Epithelial cell of proximal tubule (primary cell): ENCODE data around the gene FOXP4. TPM values are rescaled to one million over a fixed set of nuclear protein-coding genes. Genes with fewer than 3 reads are reported as not detected.

Experiments used
- DNase-seq: peaks from one replicate; pipeline ENCODE4 v3.0.0-alpha.2; 2011; ENCODE audit warnings: low read depth
- H3K4me3 ChIP-seq: 2 replicates; pipeline ENCODE4 v1.5.1; 2011; ENCODE audit warnings: low read depth, mild to moderate bottlenecking, low read length
- total RNA-seq: library from RNA; depleted of rRNA; stranded (reverse); fragments of >200 nt; gene quantifications from 2 replicates; pipeline ENCODE4 v1.2.3, GENCODE V29; 2015
- TF ChIP-seq, protein P1 (sequence below): conservative IDR thresholded peaks from 2 replicates; pipeline ENCODE4 v1.5.1; 2012; ENCODE audit warnings: low read depth, mild to moderate bottlenecking, low read length

Gene FOXP4
- total RNA-seq, 1 donor from 2014 or later: 7.5 TPM

DNA sequence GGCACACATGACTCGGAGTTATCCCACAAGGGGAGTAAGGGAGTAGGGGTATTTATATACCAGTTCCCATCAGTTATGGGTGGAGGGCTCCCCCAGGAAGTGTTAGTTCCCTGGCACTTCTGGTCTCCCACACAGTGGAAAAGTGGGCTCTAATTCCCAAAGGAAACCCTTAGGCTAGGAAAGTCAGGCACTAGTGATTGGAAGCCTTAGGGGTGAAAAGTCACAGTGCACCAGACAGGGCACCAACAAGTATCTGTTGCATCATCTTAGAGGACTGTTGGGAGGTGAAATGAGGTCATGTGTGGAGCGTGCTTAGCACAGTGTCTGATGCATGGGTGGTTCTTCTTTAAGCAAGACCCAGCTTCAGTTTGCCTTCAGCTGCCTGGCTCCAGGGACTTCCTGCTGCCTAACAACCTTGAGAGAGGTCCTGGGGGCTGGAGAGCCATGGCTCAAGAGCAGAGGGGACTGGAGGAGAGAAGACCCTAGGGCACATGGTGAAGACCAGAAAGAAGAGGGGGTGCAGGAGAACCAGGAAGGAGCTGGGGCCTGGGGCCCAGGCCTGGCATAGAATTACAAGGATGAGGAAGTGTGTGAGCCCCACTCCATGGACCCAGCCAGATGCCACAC is 7.5 kb upstream of the FOXP4 start:
- DNase-seq: peak; percentile 56
- TF ChIP-seq, protein P1, sequence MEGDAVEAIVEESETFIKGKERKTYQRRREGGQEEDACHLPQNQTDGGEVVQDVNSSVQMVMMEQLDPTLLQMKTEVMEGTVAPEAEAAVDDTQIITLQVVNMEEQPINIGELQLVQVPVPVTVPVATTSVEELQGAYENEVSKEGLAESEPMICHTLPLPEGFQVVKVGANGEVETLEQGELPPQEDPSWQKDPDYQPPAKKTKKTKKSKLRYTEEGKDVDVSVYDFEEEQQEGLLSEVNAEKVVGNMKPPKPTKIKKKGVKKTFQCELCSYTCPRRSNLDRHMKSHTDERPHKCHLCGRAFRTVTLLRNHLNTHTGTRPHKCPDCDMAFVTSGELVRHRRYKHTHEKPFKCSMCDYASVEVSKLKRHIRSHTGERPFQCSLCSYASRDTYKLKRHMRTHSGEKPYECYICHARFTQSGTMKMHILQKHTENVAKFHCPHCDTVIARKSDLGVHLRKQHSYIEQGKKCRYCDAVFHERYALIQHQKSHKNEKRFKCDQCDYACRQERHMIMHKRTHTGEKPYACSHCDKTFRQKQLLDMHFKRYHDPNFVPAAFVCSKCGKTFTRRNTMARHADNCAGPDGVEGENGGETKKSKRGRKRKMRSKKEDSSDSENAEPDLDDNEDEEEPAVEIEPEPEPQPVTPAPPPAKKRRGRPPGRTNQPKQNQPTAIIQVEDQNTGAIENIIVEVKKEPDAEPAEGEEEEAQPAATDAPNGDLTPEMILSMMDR: no peak
- H3K4me3 ChIP-seq: no peak overlapping the region

DNA sequence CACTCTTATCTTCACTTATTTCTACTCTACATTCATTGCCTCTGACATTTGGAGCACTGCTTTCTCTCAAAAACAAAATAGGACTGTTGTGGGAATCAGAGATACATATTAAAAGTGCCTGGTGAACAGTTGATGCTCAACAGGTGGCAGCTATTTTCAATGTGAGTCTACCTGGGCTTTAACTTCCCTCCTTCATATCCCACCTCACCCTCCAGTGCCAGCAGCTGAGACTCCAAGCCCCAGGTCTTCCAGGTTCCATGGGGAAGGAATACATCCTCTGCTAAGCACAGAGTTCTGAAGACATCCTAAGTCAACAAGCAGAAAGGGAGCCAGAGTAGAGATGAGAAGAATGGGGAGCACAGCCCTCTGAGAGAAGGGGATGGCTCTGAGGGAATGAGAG is 7.0 kb upstream of the FOXP4 start:
- DNase-seq: no peak
- no peak overlapping the region for H3K4me3 ChIP-seq
- TF ChIP-seq, protein P1: no peak

DNA sequence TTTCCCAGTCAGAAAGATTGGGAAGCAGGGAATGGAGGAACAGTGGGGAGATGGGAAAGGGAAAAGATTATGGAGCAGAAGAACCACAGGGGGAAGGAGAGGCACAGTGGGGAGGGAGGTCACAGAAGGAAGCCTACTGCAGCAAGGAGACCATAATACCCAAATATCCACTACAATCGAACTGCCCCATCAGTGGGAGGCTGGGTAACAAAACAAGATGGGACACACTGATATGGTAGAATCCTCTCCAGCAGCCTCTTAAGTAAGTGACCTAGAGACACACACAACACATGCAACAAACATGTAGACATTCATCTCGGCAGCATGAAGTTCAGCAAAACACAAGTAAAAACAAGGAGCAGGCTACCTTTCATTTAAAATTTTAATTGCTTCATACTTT is 4.8 kb upstream of the FOXP4 start:
- no peak for DNase-seq
- no peak overlapping the region for H3K4me3 ChIP-seq
- TF ChIP-seq, protein P1: no peak

DNA sequence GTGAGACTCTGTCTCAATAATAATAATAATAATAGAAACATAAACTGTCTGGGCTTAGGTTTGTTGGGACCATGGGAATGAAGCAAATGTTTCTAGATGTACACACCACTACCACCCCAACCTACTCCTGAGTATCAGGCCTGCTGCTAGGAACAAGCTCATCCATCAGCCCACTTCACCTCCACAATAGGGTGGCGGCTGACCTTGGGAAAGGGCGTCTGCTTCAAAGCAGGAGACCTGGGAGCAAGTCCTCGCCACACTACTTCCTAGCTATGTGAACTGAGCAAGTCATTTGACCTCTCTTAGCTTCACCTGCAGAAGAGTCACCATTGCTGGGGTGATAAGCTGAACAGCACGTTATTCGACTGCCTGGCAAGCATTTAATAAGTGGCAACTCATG is 3.1 kb upstream of the FOXP4 start:
- no peak for DNase-seq
- TF ChIP-seq, protein P1: no peak
- no peak overlapping the region for H3K4me3 ChIP-seq

DNA sequence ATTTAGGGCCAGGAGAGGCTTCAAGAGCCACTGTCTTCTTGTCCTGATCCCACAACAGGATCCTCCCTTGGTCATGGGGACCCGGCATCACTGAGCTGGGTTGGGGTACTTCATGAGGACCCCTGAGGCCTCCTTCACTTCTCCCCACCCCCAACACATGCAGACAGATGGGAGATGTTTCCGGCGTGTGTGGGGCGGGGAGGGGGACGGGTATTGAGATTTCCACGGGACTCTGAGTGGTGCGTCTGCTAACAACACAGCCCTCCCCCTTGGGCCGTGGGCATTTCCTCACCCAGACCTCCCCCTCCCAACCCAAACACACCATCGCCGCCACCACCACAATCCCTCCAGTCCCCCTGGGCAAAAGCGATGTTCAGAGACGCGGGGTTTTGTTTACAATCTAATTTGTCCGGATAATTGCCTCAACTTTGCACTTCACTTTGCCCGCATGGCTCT is 906 bp upstream of the FOXP4 start:
- H3K4me3 ChIP-seq: peak overlapping the region; percentile 71
- no peak for DNase-seq
- TF ChIP-seq, protein P1: no peak

DNA sequence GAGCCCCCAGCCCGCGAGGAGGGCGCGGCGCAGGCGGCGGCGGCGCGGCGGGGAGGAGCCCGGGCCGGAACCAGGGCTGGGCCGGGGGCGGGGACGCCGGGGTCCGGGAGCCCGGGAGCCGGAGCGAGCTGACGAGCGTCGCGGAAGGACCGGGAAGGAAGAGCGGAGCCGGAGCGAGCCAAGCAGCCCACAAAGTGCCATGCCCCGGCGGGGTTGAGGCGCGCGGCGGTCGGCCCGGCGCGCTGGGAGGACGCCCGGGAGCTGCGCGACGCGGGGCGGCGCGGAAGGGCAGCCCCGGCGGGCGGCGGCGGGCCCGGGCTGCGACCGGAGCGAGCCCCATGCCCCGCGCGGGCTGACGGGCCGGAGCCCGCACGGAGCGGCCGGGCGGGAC is 289 bp downstream of the FOXP4 start:
- DNase-seq: no peak
- peak overlapping the region; percentile 95 for H3K4me3 ChIP-seq
- TF ChIP-seq, protein P1: no peak
